GM18867 (cell line): Measurements from ENCODE around the gene TSTD1.
A peak's percentile ranks its signal among the peaks of the same experiment; 100 is the strongest.

Experiments
- ATAC-seq: cut with Tn5 transposase; IDR thresholded peaks from one replicate; pipeline ENCODE4 v1.9.1; 2021; ENCODE audit warnings: mild to moderate bottlenecking, moderate library complexity; ENCODE audit not compliant: unreplicated experiment

TSTD1 gene

GRCh38 chr1:161038523-161039153 lies at the start of gene TSTD1:
TSTD1 (minus strand) TSS chr1:161038964; CDS start chr1:161038889, 75 bp downstream.
- ATAC-seq = peak; percentile 87

GRCh38 chr1:161086457-161086856 lies 47.7 kb upstream of the TSTD1 start:
- no peak for ATAC-seq

- no peak for ATAC-seq
These were observed 46.4 kb upstream of the TSTD1 start for GRCh38 chr1:161085165-161085564.

- ATAC-seq = no peak
These were observed 45.8 kb upstream of the TSTD1 start for GRCh38 chr1:161084597-161084988.

GRCh38 chr1:161083748-161084596 lies 45.2 kb upstream of the TSTD1 start:
- ATAC-seq = no peak

GRCh38 chr1:161082996-161083747 lies 44.4 kb upstream of the TSTD1 start:
- no peak for ATAC-seq

GRCh38 chr1:161082483-161082882 lies 43.7 kb upstream of the TSTD1 start:
- ATAC-seq = no peak

GRCh38 chr1:161081519-161081918 lies 42.8 kb upstream of the TSTD1 start:
- no peak for ATAC-seq

- no peak for ATAC-seq
These were observed 42.0 kb upstream of the TSTD1 start for GRCh38 chr1:161080441-161081405.

- ATAC-seq = no peak
These were observed 40.8 kb upstream of the TSTD1 start for GRCh38 chr1:161079436-161080110.

- ATAC-seq = no peak
These were observed 38.7 kb upstream of the TSTD1 start for GRCh38 chr1:161077426-161077825.

GRCh38 chr1:161076410-161076809 lies 37.6 kb upstream of the TSTD1 start:
- ATAC-seq = no peak

GRCh38 chr1:161074676-161075368 lies 36.1 kb upstream of the TSTD1 start:
- no peak for ATAC-seq

- no peak for ATAC-seq
These were observed 34.8 kb upstream of the TSTD1 start for GRCh38 chr1:161073474-161074121.

GRCh38 chr1:161072751-161073449 lies 34.1 kb upstream of the TSTD1 start:
- no peak for ATAC-seq

GRCh38 chr1:161071886-161072371 lies 33.2 kb upstream of the TSTD1 start:
- no peak for ATAC-seq

- ATAC-seq = no peak
These were observed 32.0 kb upstream of the TSTD1 start for GRCh38 chr1:161070761-161071160.

- ATAC-seq = peak; percentile 87
These were observed 31.0 kb upstream of the TSTD1 start, which contains the start of gene ARHGAP30 for GRCh38 chr1:161069731-161070270. ARHGAP30 (minus strand) TSS chr1:161069891; CDS start chr1:161069624, 267 bp downstream.
